H1 (cell line): Measurements from ENCODE around the gene FGFR2. TPM values are rescaled to one million over a fixed set of nuclear protein-coding genes. Genes with fewer than 3 reads are reported as not detected.

Experiments
- CTCF ChIA-PET: fragments of 300-600 bp; sonication (Branson Sonifier 250); formaldehyde crosslinking; loops from one replicate; lab custom pipeline; 2021; ENCODE audit not compliant: partially characterized antibody; lab: Charles Lee
- POLR2A ChIA-PET: fragments of 300-600 bp; sonication (Branson Sonifier 250); formaldehyde crosslinking; loops from one replicate; lab custom pipeline; 2021; ENCODE audit warnings: inconsistent platforms; ENCODE audit not compliant: partially characterized antibody; lab: Charles Lee
- DNase-seq, 2 experiments: peaks; one replicate each; pipeline versions ENCODE4 v3.0.0 to v3.0.0-alpha.2; 2010 to 2022; ENCODE audit warnings: low spot score in 2 of 2, low read depth in 1 of 2, mixed read lengths in 1 of 2
- FAIRE-seq: peaks from 2 replicates; lab custom pipeline; 2011; peaks lifted over from hg19 to GRCh38; lab: Jason Lieb, UNC
- H2AFZ ChIP-seq: 2 replicates; pipeline ENCODE4 v1.8.1; 2012; ENCODE audit warnings: low read length, inconsistent platforms
- H2AK5ac ChIP-seq: 2 replicates; pipeline ENCODE4 v1.6.1; 2013; ENCODE audit warnings: low read depth, low read length
- H2BK120ac ChIP-seq: replicated peaks from 2 replicates; pipeline ENCODE3; 2013; ENCODE audit warnings: low read depth, low read length, inconsistent platforms
- H2BK12ac ChIP-seq: 2 replicates; pipeline ENCODE4 v1.6.1; 2013; ENCODE audit warnings: low read depth, low read length
- H2BK15ac ChIP-seq: 2 replicates; pipeline ENCODE4 v1.6.1; 2013; ENCODE audit warnings: low read length
- H2BK20ac ChIP-seq: 2 replicates; pipeline ENCODE4 v1.6.1; 2013; ENCODE audit warnings: low read length
- H2BK5ac ChIP-seq: 2 replicates; pipeline ENCODE4 v1.6.1; 2013; ENCODE audit warnings: low read depth, low read length
- H3K14ac ChIP-seq: 2 replicates; pipeline ENCODE4 v1.6.1; 2013; ENCODE audit warnings: inconsistent platforms; ENCODE audit not compliant: insufficient read length
- H3K18ac ChIP-seq: 2 replicates; pipeline ENCODE4 v1.6.1; 2013; ENCODE audit warnings: low read length; ENCODE audit errors: extremely low read depth
- H3K23ac ChIP-seq: 2 replicates; pipeline ENCODE4 v1.6.1; 2013; ENCODE audit warnings: inconsistent platforms; ENCODE audit not compliant: insufficient read length
- H3K23me2 ChIP-seq: 2 replicates; pipeline ENCODE4 v1.6.1; 2013; ENCODE audit warnings: low read depth, low read length
- H3K27ac ChIP-seq: 2 replicates; pipeline ENCODE4 v1.6.1; 2011; ENCODE audit warnings: low read depth, low read length, inconsistent platforms
- H3K27me3 ChIP-seq, 4 experiments: replicated peaks in 1 of 4; 1 replicate in 1 of 4; 2 replicates in 3 of 4; pipeline versions ENCODE4 v1.6.1 to v1.8.1; 2011 to 2013; ENCODE audit warnings: low read length in 3 of 4, mild to moderate bottlenecking in 3 of 4, inconsistent platforms in 2 of 4, mixed read lengths in 2 of 4, moderate library complexity in 1 of 4; ENCODE audit not compliant: control insufficient read depth in 3 of 4, insufficient read depth in 3 of 4; ENCODE audit errors: extremely low read depth in 1 of 4
- H3K36me3 ChIP-seq, 4 experiments: 2 replicates each; pipeline versions ENCODE4 v1.6.1 to v1.8.1; 2011 to 2013; ENCODE audit warnings: mild to moderate bottlenecking in 4 of 4, low read length in 3 of 4, moderate library complexity in 2 of 4, control low read depth in 1 of 4, inconsistent platforms in 1 of 4; ENCODE audit not compliant: insufficient read depth in 4 of 4, control insufficient read depth in 2 of 4
- H3K4ac ChIP-seq: replicated peaks from 2 replicates; pipeline ENCODE3; 2013; ENCODE audit warnings: low read length, low read depth, mixed read lengths, inconsistent platforms; ENCODE audit not compliant: insufficient read length
- H3K4me1 ChIP-seq, 4 experiments: replicated peaks in 1 of 4; 1 replicate in 1 of 4; 2 replicates in 3 of 4; pipeline versions ENCODE4 v1.6.1 to v1.8.1; 2011 to 2013; ENCODE audit warnings: low read length in 3 of 4, inconsistent platforms in 2 of 4, mixed read lengths in 1 of 4; ENCODE audit not compliant: insufficient read depth in 4 of 4, control insufficient read depth in 3 of 4
- H3K4me2 ChIP-seq, 2 experiments: 2 replicates each; pipeline versions ENCODE4 v1.6.1 to v1.8.1; 2011 to 2013; ENCODE audit warnings: low read depth in 2 of 2, low read length in 2 of 2, control low read depth in 1 of 2, inconsistent platforms in 1 of 2, mild to moderate bottlenecking in 1 of 2; ENCODE audit not compliant: insufficient read depth in 1 of 2
- H3K4me3 ChIP-seq, 4 experiments: fragments of 200-600, 300-600 bp in 1 of 4; sonication (generic), shearing (Covaris generic), sonication (Bioruptor Twin) in 1 of 4; 2 replicates each; pipeline versions ENCODE4 v1.5.1 to v1.8.1; 2011 to 2016; ENCODE audit warnings: low read length in 4 of 4, low read depth in 3 of 4, control low read depth in 2 of 4, inconsistent platforms in 2 of 4, mild to moderate bottlenecking in 2 of 4, mixed read lengths in 1 of 4, moderate library complexity in 1 of 4; ENCODE audit not compliant: insufficient read depth in 2 of 4; ENCODE audit errors: extremely low read depth in 1 of 4
- H3K56ac ChIP-seq: replicated peaks from 2 replicates; pipeline ENCODE3; 2013; ENCODE audit warnings: low read depth, mild to moderate bottlenecking, mixed read lengths, low read length, inconsistent platforms; ENCODE audit not compliant: insufficient read length
- H3K79me1 ChIP-seq: 2 replicates; pipeline ENCODE4 v1.6.1; 2013; ENCODE audit warnings: low read depth, low read length, control low read depth
- H3K79me2 ChIP-seq, 2 experiments: 2 replicates each; pipeline versions ENCODE4 v1.6.1 to v1.8.1; 2012 to 2013; ENCODE audit warnings: low read length in 2 of 2, mild to moderate bottlenecking in 2 of 2, inconsistent platforms in 1 of 2; ENCODE audit not compliant: insufficient read depth in 2 of 2, control insufficient read depth in 1 of 2
- H3K9ac ChIP-seq, 4 experiments: replicated peaks in 1 of 4; 1 replicate in 1 of 4; 2 replicates in 3 of 4; pipeline versions ENCODE4 v1.6.1 to v1.8.1; 2011 to 2013; ENCODE audit warnings: low read depth in 3 of 4, low read length in 3 of 4, control low read depth in 2 of 4, mild to moderate bottlenecking in 2 of 4, moderate library complexity in 2 of 4, inconsistent platforms in 1 of 4; ENCODE audit errors: extremely low read depth in 1 of 4
- H3K9me3 ChIP-seq, 2 experiments: 2 replicates each; pipeline versions ENCODE4 v1.6.1 to v1.8.1; 2012 to 2013; ENCODE audit warnings: mild to moderate bottlenecking in 2 of 2, moderate library complexity in 2 of 2, control low read depth in 1 of 2, inconsistent platforms in 1 of 2, low read depth in 1 of 2, low read length in 1 of 2, mixed read lengths in 1 of 2; ENCODE audit not compliant: insufficient read depth in 2 of 2
- H4K20me1 ChIP-seq, 2 experiments: replicated peaks in 1 of 2; 2 replicates each; pipeline versions ENCODE3 to v1.8.1; 2011 to 2013; ENCODE audit warnings: inconsistent platforms in 2 of 2, low read length in 2 of 2, mild to moderate bottlenecking in 1 of 2; ENCODE audit not compliant: insufficient read depth in 2 of 2, control insufficient read depth in 1 of 2
- H4K5ac ChIP-seq: 2 replicates; pipeline ENCODE4 v1.6.1; 2013; ENCODE audit warnings: low read length, low read depth, mixed read lengths, inconsistent platforms; ENCODE audit not compliant: insufficient read length
- H4K8ac ChIP-seq: 2 replicates; pipeline ENCODE4 v1.8.0; 2013; ENCODE audit warnings: mild to moderate bottlenecking, moderate library complexity, low read length, inconsistent platforms; ENCODE audit not compliant: insufficient read depth; ENCODE audit errors: extremely low read depth
- H4K91ac ChIP-seq: replicated peaks from 2 replicates; pipeline ENCODE3; 2013; ENCODE audit warnings: low read length, mixed read lengths, inconsistent platforms; ENCODE audit not compliant: insufficient read length
- CREB1 ChIP-seq: IDR thresholded peaks from 2 replicates; pipeline ENCODE4 v1.6.1; 2012; ENCODE audit warnings: inconsistent platforms
- CTBP2 ChIP-seq: IDR thresholded peaks from 2 replicates; pipeline ENCODE4 v1.7.0; 2011; ENCODE audit warnings: borderline replicate concordance, mild to moderate bottlenecking, moderate library complexity, mixed read lengths, low read length; ENCODE audit not compliant: insufficient read depth, insufficient read length
- JUND ChIP-seq: IDR thresholded peaks from 2 replicates; pipeline ENCODE4 v1.6.1; 2011; ENCODE audit warnings: mild to moderate bottlenecking, improper control_type of control experiment, low read length
- KDM5A ChIP-seq: fragments of 200-600 bp; IDR thresholded peaks from 2 replicates; pipeline ENCODE4 v1.7.1; 2012; ENCODE audit warnings: mild to moderate bottlenecking, low read length, inconsistent platforms, mixed read lengths
- NANOG ChIP-seq: IDR thresholded peaks from 2 replicates; pipeline ENCODE4 v1.6.1; 2011; ENCODE audit warnings: low read length, low read depth, mild to moderate bottlenecking, inconsistent platforms; ENCODE audit not compliant: insufficient read depth, poor library complexity, severe bottlenecking
- POLR2AphosphoS5 ChIP-seq: IDR thresholded peaks from 2 replicates; pipeline ENCODE4 v1.6.1; 2011; ENCODE audit warnings: low read depth, low read length
- SAP30 ChIP-seq: fragments of 300-600 bp; sonication (generic); IDR thresholded peaks from 2 replicates; pipeline ENCODE4 v1.7.1; 2012; ENCODE audit warnings: low read length, moderate library complexity, mild to moderate bottlenecking, inconsistent platforms; ENCODE audit not compliant: insufficient read depth, insufficient replicate concordance
- TAF1 ChIP-seq: IDR thresholded peaks from 2 replicates; pipeline ENCODE4 v1.6.1; 2011; ENCODE audit warnings: mild to moderate bottlenecking, low read depth, low read length
- WGBS, 2 experiments: shearing (Covaris generic) in 1 of 2; methylation state at CpG; one replicate each; pipeline versions ENCODE4 v1.1.6 to v1.1.7; 2013 to 2015; ENCODE audit warnings: low lambda C conversion rate in 2 of 2, mixed read lengths in 2 of 2, inconsistent platforms in 1 of 2, low coverage in 1 of 2, missing lambda C conversion rate in 1 of 2; ENCODE audit not compliant: insufficient replicate concordance in 2 of 2, insufficient coverage in 1 of 2, insufficient read length in 1 of 2; ENCODE audit errors: extremely low coverage in 1 of 2, missing lambda C conversion rate in 1 of 2; 5-methylcytosine and 5-hydroxymethylcytosine counted together
- polyA plus RNA-seq, 7 experiments: library from polyadenylated mRNA; depleted of rRNA in 3 of 7; stranded (reverse) in 5 of 7; unstranded in 2 of 7; fragments of >200 nt in 5 of 7; fragments of 200-250 nt in 2 of 7; gene quantifications; 1 replicate in 5 of 7; 2 replicates in 1 of 7; 4 replicates in 1 of 7; pipeline versions ENCODE4 v1.2.1 to v1.2.3, GENCODE V29; 2011 to 2013; ENCODE audit warnings: missing spikeins in 2 of 7, mixed read lengths in 2 of 7
- total RNA-seq: library from RNA; stranded (reverse); fragmentation: NEBNext Ultra II Directional; extraction: Animal tissue kit (Norgen Biotek cat#: 25700); gene quantifications from 2 replicates; pipeline ENCODE4 v1.2.1, GENCODE V29; 2021
- TF ChIP-seq, protein P1 (sequence below): IDR thresholded peaks from 2 replicates; pipeline ENCODE4 v1.6.1; 2012; ENCODE audit warnings: low read length, inconsistent platforms

Gene FGFR2
- total and polyA plus RNA-seq, 2 of the 8 experiments (the other 6 are each of a cell fraction or from before 2014, with no cell fraction given), result 50.2 to 81.2 TPM

DNA sequence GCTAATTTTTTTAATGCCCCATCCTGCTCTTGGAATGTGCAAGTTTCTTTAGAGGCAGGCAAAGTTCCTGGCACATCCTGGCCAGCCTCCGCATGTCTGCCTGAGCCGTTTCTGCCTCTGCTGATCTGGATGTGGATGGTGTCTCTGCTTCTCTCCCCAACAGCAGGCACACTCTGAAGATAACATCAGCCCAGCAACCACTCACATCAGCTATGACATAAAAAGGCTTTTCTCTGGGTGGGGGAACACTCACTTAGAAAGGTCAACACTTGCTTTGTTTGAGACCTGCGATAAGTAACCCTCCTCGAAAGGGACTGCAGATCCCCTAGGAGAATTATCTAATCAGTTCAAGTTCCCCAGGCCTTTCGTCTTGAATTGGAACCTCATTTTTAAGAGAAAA, 142.9 kb downstream of the FGFR2 start:
- H3K4me1 ChIP-seq, result peaks cover 6 to 12% (median 10%) of the 10 kb centered on the region in 4 experiments
- no peaks in the 10 kb centered on the region for H3K79me2 ChIP-seq
- no peak overlapping the region for H3K56ac ChIP-seq
- no peak overlapping the region for H3K27ac ChIP-seq
- H2BK5ac ChIP-seq, result no peak overlapping the region
- H3K23me2 ChIP-seq, result no peaks in the 10 kb centered on the region; the same call in 1 of the 2 replicates
- no peak overlapping the region for H3K4me3 ChIP-seq
- H2AK5ac ChIP-seq, result no peak overlapping the region
- no peak overlapping the region for H3K9ac ChIP-seq
- no peak overlapping the region for H3K4me2 ChIP-seq
- no peak overlapping the region for H3K23ac ChIP-seq
- ChIA-PET CTCF (interaction anchor here (0.6 to 0.9 kb wide), 2 partner anchors 9 to 433 kb away, joined by 3 to 4 read pairs; no protein-coding TSS in a partner anchor), POLR2A (no interaction called here)
- no peak overlapping the region for H4K5ac ChIP-seq
- H2BK20ac ChIP-seq, result no peak overlapping the region
- 90% methylated on average over 5 of the region's 5 CpGs; no CpG with 5 or more reads in 1 of the 2 experiments for WGBS, 2 experiments
- no peak for DNase-seq
- H3K18ac ChIP-seq, result no peak overlapping the region
- H4K20me1 ChIP-seq, result no peaks in the 10 kb centered on the region
- no peak overlapping the region for H2BK120ac ChIP-seq
- no peaks in the 10 kb centered on the region for H3K36me3 ChIP-seq
- H3K9me3 ChIP-seq, result no peaks in the 10 kb centered on the region
- H3K4ac ChIP-seq, result no peak overlapping the region
- no peak overlapping the region for H2AFZ ChIP-seq
- H4K8ac ChIP-seq, result no peak overlapping the region
- H3K79me1 ChIP-seq, result no peaks in the 10 kb centered on the region
- H4K91ac ChIP-seq, result no peak overlapping the region
- no peaks in the 10 kb centered on the region; a peak in 2 of 7 replicates for H3K27me3 ChIP-seq
- H3K14ac ChIP-seq, result no peak overlapping the region
- no peak overlapping the region for H2BK12ac ChIP-seq
- no peak overlapping the region for H2BK15ac ChIP-seq
- no peak for FAIRE-seq
- TF ChIP-seq POLR2AphosphoS5, result no peak
- TF ChIP-seq TAF1, result no peak
- no peak for TF ChIP-seq SAP30
- no peak for TF ChIP-seq NANOG
- TF ChIP-seq CTBP2, result no peak
- TF ChIP-seq, protein P1, sequence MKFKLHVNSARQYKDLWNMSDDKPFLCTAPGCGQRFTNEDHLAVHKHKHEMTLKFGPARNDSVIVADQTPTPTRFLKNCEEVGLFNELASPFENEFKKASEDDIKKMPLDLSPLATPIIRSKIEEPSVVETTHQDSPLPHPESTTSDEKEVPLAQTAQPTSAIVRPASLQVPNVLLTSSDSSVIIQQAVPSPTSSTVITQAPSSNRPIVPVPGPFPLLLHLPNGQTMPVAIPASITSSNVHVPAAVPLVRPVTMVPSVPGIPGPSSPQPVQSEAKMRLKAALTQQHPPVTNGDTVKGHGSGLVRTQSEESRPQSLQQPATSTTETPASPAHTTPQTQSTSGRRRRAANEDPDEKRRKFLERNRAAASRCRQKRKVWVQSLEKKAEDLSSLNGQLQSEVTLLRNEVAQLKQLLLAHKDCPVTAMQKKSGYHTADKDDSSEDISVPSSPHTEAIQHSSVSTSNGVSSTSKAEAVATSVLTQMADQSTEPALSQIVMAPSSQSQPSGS, result no peak
- TF ChIP-seq JUND, result no peak
- TF ChIP-seq CREB1, result no peak
- TF ChIP-seq KDM5A, result no peak
